HG03520 (cell line): ENCODE results near the gene IL4I1.
A peak's percentile ranks its signal among the peaks of the same experiment; 100 is the strongest.

Experiments
- ATAC-seq: cut with Tn5 transposase; IDR thresholded peaks from one replicate; pipeline ENCODE4 v1.9.1; 2021; ENCODE audit warnings: mild to moderate bottlenecking, moderate library complexity; ENCODE audit not compliant: unreplicated experiment

Gene IL4I1

GRCh38 chr19:49880162-49880869 is 16.4 kb downstream of the IL4I1 start:
- ATAC-seq: no peak

GRCh38 chr19:49879243-49879963 is 17.3 kb downstream of the IL4I1 start:
- ATAC-seq: no peak

- ATAC-seq: no peak
Observed at GRCh38 chr19:49878744-49879070, 18.0 kb downstream of the IL4I1 start.

- ATAC-seq: peak; percentile 34
Observed at GRCh38 chr19:49877879-49878743, 18.6 kb downstream of the IL4I1 start.

GRCh38 chr19:49877020-49877878 is 19.4 kb downstream of the IL4I1 start, which contains the start of the genes AKT1S1 and TBC1D17:
Gene AKT1S1 (minus strand): TSS chr19:49877355. CDS start chr19:49873295, 4,060 bp downstream.
Gene TBC1D17 (plus strand): TSS chr19:49877702. CDS start chr19:49877724, 22 bp downstream.
- ATAC-seq: peak; percentile 45

- peak; percentile 42 for ATAC-seq
Observed at GRCh38 chr19:49876422-49877019, 20.2 kb downstream of the IL4I1 start.

GRCh38 chr19:49875857-49876421 is 20.7 kb downstream of the IL4I1 start:
- no peak for ATAC-seq

GRCh38 chr19:49875177-49875576 is 21.5 kb downstream of the IL4I1 start:
- no peak for ATAC-seq

- ATAC-seq: no peak
Observed at GRCh38 chr19:49874503-49875157, 22.1 kb downstream of the IL4I1 start.

- no peak for ATAC-seq
Observed at GRCh38 chr19:49873834-49874233, 22.9 kb downstream of the IL4I1 start.

GRCh38 chr19:49873129-49873521 is 23.6 kb downstream of the IL4I1 start:
- ATAC-seq: no peak

GRCh38 chr19:49872245-49873128 is 24.2 kb downstream of the IL4I1 start:
- ATAC-seq: no peak

GRCh38 chr19:49871349-49871985 is 25.2 kb downstream of the IL4I1 start:
- no peak for ATAC-seq

- no peak for ATAC-seq
Observed at GRCh38 chr19:49870309-49870901, 26.3 kb downstream of the IL4I1 start.

GRCh38 chr19:49869484-49870308 is 27.0 kb downstream of the IL4I1 start:
- peak; percentile 75 for ATAC-seq

- peak; percentile 4 for ATAC-seq
Observed at GRCh38 chr19:49869009-49869483, 27.6 kb downstream of the IL4I1 start.
